Endothelial cell of umbilical vein (primary cell): Measurements from ENCODE around the gene MAP3K14. TPM values are rescaled to one million over a fixed set of nuclear protein-coding genes. Genes with fewer than 3 reads are reported as not detected.

Experiments used
- BruUV-seq: library from RNA; stranded (reverse); fragments of 400-500 nt; replicated peaks from 2 replicates; lab custom pipeline; 2021; lab: Mats Ljungman, UMichigan
- CTCF ChIA-PET: fragments of 300-600, 350-600 bp; sonication (Branson Sonifier 250); formaldehyde crosslinking; loops from one replicate; lab custom pipeline; 2021; ENCODE audit warnings: antibody characterized with exemption, inconsistent platforms; lab: Charles Lee
- POLR2A ChIA-PET: fragments of 300-600, 350-600 bp; sonication (Branson Sonifier 250); formaldehyde crosslinking; loops from one replicate; lab custom pipeline; 2021; ENCODE audit warnings: antibody characterized with exemption, inconsistent platforms; lab: Charles Lee
- DNase-seq: peaks from one replicate; pipeline ENCODE4 v3.0.0-alpha.2; 2011; ENCODE audit warnings: low read depth, low spot score
- FAIRE-seq: peaks from 2 replicates; lab custom pipeline; 2011; peaks lifted over from hg19 to GRCh38; lab: Jason Lieb, UNC
- H2AFZ ChIP-seq: 2 replicates; pipeline ENCODE4 v1.6.0; 2012; ENCODE audit warnings: low read depth, low read length, control low read depth, inconsistent platforms
- H3K27ac ChIP-seq: 2 replicates; pipeline ENCODE4 v1.5.1; 2011; ENCODE audit warnings: low read depth, mild to moderate bottlenecking, control low read depth, low read length, moderate library complexity; ENCODE audit not compliant: insufficient read depth
- H3K27me3 ChIP-seq, 2 experiments: 2 replicates each; pipeline versions ENCODE4 v1.6.0 to v1.6.1; 2011; ENCODE audit warnings: low read length in 2 of 2, mixed read lengths in 1 of 2; ENCODE audit not compliant: control insufficient read depth in 2 of 2, insufficient read depth in 2 of 2
- H3K36me3 ChIP-seq, 2 experiments: 2 replicates in 1 of 2; 3 replicates in 1 of 2; pipeline ENCODE4 v1.5.1; 2011; ENCODE audit warnings: low read length in 2 of 2, mild to moderate bottlenecking in 1 of 2, moderate library complexity in 1 of 2; ENCODE audit not compliant: control insufficient read depth in 2 of 2, insufficient read depth in 2 of 2; ENCODE audit errors: extremely low read depth in 1 of 2
- H3K4me1 ChIP-seq: 3 replicates; pipeline ENCODE4 v1.5.1; 2011; ENCODE audit warnings: mild to moderate bottlenecking, low read length; ENCODE audit not compliant: control insufficient read depth, insufficient read depth; ENCODE audit errors: extremely low read depth
- H3K4me2 ChIP-seq: 2 replicates; pipeline ENCODE4 v1.6.1; 2011; ENCODE audit warnings: low read length, control low read depth, mixed read lengths; ENCODE audit not compliant: insufficient read depth
- H3K4me3 ChIP-seq, 3 experiments: fragments of 200-600 bp in 1 of 3; sonication (generic), shearing (Covaris generic) in 1 of 3; replicated peaks in 1 of 3; 2 replicates each; pipeline ENCODE4 v1.5.1; 2011 to 2016; ENCODE audit warnings: control low read depth in 3 of 3, low read length in 3 of 3, mild to moderate bottlenecking in 2 of 3, inconsistent platforms in 1 of 3, low read depth in 1 of 3, moderate library complexity in 1 of 3; ENCODE audit not compliant: insufficient read depth in 1 of 3
- H3K79me2 ChIP-seq: 2 replicates; pipeline ENCODE4 v1.6.0; 2012; ENCODE audit warnings: low read length, inconsistent platforms; ENCODE audit not compliant: control insufficient read depth, insufficient read depth
- H3K9ac ChIP-seq: replicated peaks from 2 replicates; pipeline ENCODE3; 2011; ENCODE audit warnings: low read length, control low read depth; ENCODE audit not compliant: insufficient read depth; ENCODE audit errors: extremely low read depth
- H3K9me1 ChIP-seq: replicated peaks from 3 replicates; pipeline ENCODE4 v1.6.0; 2011; ENCODE audit warnings: mild to moderate bottlenecking, low read length; ENCODE audit not compliant: control insufficient read depth, insufficient read depth; ENCODE audit errors: extremely low read depth
- H3K9me3 ChIP-seq: replicated peaks from 2 replicates; pipeline ENCODE4 v1.5.1; 2012; ENCODE audit warnings: low read length, inconsistent platforms; ENCODE audit not compliant: control insufficient read depth, insufficient read depth
- H4K20me1 ChIP-seq: replicated peaks from 2 replicates; pipeline ENCODE3; 2011; ENCODE audit warnings: mild to moderate bottlenecking, low read length; ENCODE audit not compliant: control insufficient read depth, insufficient read depth; ENCODE audit errors: extremely low read depth
- EZH2 ChIP-seq: IDR thresholded peaks from 2 replicates; pipeline ENCODE4 v1.6.1; 2012; ENCODE audit warnings: borderline replicate concordance, low read depth, mild to moderate bottlenecking, moderate library complexity, low read length, inconsistent platforms; ENCODE audit not compliant: severe bottlenecking
- JUN ChIP-seq: IDR thresholded peaks from 2 replicates; pipeline ENCODE4 v1.6.1; 2011; ENCODE audit warnings: borderline replicate concordance, low read depth; ENCODE audit not compliant: insufficient read length, insufficient read depth
- MAX ChIP-seq: IDR thresholded peaks from 2 replicates; pipeline ENCODE4 v1.6.1; 2011; ENCODE audit not compliant: insufficient read depth, insufficient read length
- POLR2AphosphoS5 ChIP-seq: IDR thresholded peaks from 2 replicates; pipeline ENCODE4 v1.6.1; 2012; ENCODE audit warnings: low read depth, mild to moderate bottlenecking, control low read depth, low read length, moderate library complexity; ENCODE audit not compliant: insufficient read depth
- dilution Hi-C: fragments of 300-500 bp; cut with MboI; formaldehyde crosslinking; loops from one replicate; pipeline ENCODE4 v1.15.0; 2019; ENCODE audit warnings: low sequenced_read_pairs; ENCODE audit not compliant: extremely low pct_ligation_motif_present
- intact Hi-C: fragments of 100-400 bp; cut with micrococcal nuclease; formaldehyde crosslinking; loops from one replicate; pipeline ENCODE4 v1.10.0; 2022
- polyA plus RNA-seq, 4 experiments: library from polyadenylated mRNA; depleted of rRNA in 3 of 4; stranded (reverse) in 3 of 4; unstranded in 1 of 4; fragments of >200 nt; gene quantifications; 2 replicates each; pipeline versions ENCODE4 v1.2.1 to v1.2.3, GENCODE V29; 2011 to 2012; ENCODE audit warnings: missing spikeins in 1 of 4
- total RNA-seq: library from RNA; stranded (reverse); gene quantifications from 2 replicates; pipeline ENCODE4 v1.2.3, GENCODE V29; 2021
- TF ChIP-seq, protein P1 (sequence below), 2 donors: IDR thresholded peaks; 1 replicate in 1 of 2; 2 replicates in 1 of 2; pipeline ENCODE4 v1.5.1; 2011; ENCODE audit warnings: low read length in 2 of 2, mild to moderate bottlenecking in 2 of 2, moderate library complexity in 2 of 2, control low read depth in 1 of 2, inconsistent platforms in 1 of 2, low read depth in 1 of 2; ENCODE audit not compliant: insufficient read depth in 1 of 2; ENCODE audit errors: extremely low read depth in 1 of 2

The MAP3K14 gene
- total and polyA plus RNA-seq, 2 donors (not counting 3 experiments of a cell fraction or from before 2014, with no cell fraction given): 5.4 to 9.8 TPM

GRCh38 chr17:45227101-45227925 is 89.5 kb downstream of the MAP3K14 start:
- H2AFZ ChIP-seq: no peak overlapping the region
- TF ChIP-seq JUN: no peak
- TF ChIP-seq MAX: no peak
- TF ChIP-seq POLR2AphosphoS5: no peak
- TF ChIP-seq, protein P1, sequence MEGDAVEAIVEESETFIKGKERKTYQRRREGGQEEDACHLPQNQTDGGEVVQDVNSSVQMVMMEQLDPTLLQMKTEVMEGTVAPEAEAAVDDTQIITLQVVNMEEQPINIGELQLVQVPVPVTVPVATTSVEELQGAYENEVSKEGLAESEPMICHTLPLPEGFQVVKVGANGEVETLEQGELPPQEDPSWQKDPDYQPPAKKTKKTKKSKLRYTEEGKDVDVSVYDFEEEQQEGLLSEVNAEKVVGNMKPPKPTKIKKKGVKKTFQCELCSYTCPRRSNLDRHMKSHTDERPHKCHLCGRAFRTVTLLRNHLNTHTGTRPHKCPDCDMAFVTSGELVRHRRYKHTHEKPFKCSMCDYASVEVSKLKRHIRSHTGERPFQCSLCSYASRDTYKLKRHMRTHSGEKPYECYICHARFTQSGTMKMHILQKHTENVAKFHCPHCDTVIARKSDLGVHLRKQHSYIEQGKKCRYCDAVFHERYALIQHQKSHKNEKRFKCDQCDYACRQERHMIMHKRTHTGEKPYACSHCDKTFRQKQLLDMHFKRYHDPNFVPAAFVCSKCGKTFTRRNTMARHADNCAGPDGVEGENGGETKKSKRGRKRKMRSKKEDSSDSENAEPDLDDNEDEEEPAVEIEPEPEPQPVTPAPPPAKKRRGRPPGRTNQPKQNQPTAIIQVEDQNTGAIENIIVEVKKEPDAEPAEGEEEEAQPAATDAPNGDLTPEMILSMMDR (IDR thresholded peaks at IDR 0.05; ENCODE audit: extremely low read depth in 1 of 2, insufficient read depth in 1 of 2, low read depth in 1 of 2, low read length in 2 of 2): no peak
- no peak for TF ChIP-seq EZH2
- POLR2A ChIA-PET: no interaction called here
- no peak overlapping the region for H3K27ac ChIP-seq
- H3K4me1 ChIP-seq: peaks cover 8% of the 10 kb centered on the region
- H3K4me2 ChIP-seq: no peak overlapping the region
- no peaks in the 10 kb centered on the region for H3K9me1 ChIP-seq
- CTCF ChIA-PET: interaction anchor here (1.6 to 6.6 kb wide), 3 partner anchors 8 to 158 kb away, joined by 8 to 93 read pairs (median 9); partner anchors contain the start of genes ACBD4 and FMNL1
- no TSS peak for BruUV-seq
- H3K9me3 ChIP-seq: no peaks in the 10 kb centered on the region
- H3K27me3 ChIP-seq: peaks cover 6 to 7% of the 10 kb centered on the region in 2 experiments
- no peaks in the 10 kb centered on the region for H3K79me2 ChIP-seq
- no peaks in the 10 kb centered on the region for H4K20me1 ChIP-seq
- intact Hi-C loops: no loop called here
- DNase-seq (no peak), FAIRE-seq (no peak)
- no peak overlapping the region for H3K9ac ChIP-seq
- no peak overlapping the region for H3K4me3 ChIP-seq
- dilution Hi-C loops: no loop called here
- no peaks in the 10 kb centered on the region for H3K36me3 ChIP-seq
